GM12801 (cell line): ENCODE data around the gene PLPP1.

Source experiments
- TF ChIP-seq, protein P1 (sequence below): IDR thresholded peaks from one replicate; pipeline ENCODE4 v1.5.1; 2011; ENCODE audit warnings: control low read depth; ENCODE audit not compliant: insufficient read length; ENCODE audit errors: extremely low read depth

The PLPP1 gene

DNA sequence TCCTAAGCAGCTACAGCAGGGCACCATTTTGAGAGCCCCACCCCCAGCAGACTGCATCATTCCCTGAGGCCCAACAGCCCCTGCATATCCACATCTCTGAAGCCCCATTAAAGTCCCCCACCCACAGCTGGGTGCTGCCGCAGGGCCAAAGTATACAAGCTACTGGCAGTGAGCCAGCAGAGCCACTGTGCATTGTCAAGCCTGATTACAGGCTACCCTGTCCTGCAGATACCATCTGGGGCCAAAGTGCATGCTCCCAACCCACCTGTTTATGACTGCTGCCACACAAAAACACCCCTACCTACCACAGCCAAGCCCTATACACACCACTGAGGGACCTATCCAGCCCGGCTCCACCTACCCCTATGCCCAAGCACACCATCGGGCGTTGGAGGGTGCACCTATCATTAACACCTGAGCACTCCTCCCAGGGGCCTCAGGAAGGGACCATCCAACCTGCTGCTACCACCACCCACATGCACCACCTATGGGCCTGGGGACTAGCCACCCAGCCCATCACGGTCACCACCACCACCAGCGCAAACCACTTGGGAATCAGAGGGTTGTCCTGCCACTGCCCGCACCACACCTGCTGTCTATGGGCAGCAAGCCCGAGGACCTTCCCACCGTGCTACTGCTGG, 105.0 kb downstream of the PLPP1 start:
- TF ChIP-seq, protein P1, sequence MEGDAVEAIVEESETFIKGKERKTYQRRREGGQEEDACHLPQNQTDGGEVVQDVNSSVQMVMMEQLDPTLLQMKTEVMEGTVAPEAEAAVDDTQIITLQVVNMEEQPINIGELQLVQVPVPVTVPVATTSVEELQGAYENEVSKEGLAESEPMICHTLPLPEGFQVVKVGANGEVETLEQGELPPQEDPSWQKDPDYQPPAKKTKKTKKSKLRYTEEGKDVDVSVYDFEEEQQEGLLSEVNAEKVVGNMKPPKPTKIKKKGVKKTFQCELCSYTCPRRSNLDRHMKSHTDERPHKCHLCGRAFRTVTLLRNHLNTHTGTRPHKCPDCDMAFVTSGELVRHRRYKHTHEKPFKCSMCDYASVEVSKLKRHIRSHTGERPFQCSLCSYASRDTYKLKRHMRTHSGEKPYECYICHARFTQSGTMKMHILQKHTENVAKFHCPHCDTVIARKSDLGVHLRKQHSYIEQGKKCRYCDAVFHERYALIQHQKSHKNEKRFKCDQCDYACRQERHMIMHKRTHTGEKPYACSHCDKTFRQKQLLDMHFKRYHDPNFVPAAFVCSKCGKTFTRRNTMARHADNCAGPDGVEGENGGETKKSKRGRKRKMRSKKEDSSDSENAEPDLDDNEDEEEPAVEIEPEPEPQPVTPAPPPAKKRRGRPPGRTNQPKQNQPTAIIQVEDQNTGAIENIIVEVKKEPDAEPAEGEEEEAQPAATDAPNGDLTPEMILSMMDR, result no peak

DNA sequence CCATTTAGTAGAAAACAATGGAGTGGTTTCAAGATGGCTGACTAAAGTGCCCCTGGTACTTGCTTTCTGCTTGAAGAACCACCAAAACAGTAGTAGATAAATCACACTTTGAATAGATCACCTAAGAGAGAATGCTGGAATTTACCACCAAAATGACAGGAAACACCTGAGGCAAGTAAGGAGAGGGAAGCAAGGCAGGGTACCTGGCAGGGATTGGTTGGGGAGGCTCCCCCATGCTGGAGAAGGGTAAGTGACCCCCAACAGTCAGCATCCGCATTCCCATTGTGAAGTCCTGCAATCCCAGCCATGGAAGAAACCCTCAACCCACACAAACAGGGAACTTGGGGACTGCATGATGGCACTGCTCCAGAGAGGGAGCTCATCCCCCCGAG, 105.5 kb downstream of the PLPP1 start:
- TF ChIP-seq, protein P1, result no peak

DNA sequence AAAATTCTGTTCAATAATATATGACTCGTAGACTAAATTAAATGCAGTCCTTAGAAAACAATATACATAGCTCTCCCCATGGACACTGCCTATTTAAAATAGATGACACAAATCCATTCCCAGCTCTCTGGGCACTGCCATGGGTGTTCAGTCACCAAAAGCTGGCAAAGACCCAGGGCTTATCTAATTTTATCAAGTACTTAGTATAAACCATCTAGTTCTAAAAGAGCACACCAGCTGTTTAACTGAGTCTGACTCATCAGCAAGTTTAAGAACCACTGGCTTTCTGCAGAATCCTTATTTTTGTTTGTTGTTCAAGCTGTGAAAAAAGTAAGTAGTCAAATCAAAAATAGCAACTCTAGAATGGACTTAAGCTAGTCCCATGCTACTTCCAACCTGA, 107.6 kb downstream of the PLPP1 start:
- TF ChIP-seq, protein P1, result no peak

DNA sequence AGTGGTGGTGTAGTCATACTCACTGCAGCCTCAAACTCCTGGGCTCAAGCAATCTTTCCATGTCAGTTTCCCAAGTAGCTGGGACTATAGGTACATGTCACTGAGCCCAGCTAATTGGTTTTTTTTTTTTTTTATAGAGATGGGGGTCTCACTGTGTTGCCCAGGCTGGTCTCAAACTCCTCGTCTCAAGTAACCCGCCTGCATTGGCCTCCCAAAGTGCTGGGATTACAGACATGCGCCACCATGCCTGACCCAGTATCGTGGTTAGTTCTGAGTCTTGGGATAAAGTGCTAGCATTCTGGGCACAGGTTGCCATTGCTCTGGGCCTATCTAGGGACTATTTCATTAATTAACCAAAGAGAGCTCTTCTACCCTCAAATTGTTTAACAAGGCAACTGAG, 108.3 kb downstream of the PLPP1 start:
- TF ChIP-seq, protein P1, result no peak

DNA sequence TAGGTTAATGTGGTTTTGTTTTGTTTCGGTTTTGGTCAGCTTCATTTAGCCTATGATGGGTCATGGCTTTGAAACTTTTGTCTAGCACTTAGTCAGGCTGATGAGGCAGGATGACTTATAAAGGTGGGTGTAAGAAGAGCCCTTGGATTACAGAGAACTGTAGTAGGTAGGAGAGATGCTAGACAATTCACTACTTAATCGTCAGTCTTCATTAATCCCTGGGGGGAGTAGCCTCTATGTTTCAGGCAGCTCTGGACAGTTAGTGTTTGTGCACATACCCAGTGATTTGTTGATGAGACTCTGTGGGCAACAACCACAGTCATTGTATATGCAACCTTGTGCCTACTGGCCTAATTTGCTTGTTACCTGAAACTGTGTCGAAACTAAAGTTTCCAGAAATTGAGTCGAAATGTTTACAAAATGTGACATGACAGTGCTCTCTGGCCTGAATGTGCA, 113.7 kb downstream of the PLPP1 start:
- TF ChIP-seq, protein P1, result no peak

DNA sequence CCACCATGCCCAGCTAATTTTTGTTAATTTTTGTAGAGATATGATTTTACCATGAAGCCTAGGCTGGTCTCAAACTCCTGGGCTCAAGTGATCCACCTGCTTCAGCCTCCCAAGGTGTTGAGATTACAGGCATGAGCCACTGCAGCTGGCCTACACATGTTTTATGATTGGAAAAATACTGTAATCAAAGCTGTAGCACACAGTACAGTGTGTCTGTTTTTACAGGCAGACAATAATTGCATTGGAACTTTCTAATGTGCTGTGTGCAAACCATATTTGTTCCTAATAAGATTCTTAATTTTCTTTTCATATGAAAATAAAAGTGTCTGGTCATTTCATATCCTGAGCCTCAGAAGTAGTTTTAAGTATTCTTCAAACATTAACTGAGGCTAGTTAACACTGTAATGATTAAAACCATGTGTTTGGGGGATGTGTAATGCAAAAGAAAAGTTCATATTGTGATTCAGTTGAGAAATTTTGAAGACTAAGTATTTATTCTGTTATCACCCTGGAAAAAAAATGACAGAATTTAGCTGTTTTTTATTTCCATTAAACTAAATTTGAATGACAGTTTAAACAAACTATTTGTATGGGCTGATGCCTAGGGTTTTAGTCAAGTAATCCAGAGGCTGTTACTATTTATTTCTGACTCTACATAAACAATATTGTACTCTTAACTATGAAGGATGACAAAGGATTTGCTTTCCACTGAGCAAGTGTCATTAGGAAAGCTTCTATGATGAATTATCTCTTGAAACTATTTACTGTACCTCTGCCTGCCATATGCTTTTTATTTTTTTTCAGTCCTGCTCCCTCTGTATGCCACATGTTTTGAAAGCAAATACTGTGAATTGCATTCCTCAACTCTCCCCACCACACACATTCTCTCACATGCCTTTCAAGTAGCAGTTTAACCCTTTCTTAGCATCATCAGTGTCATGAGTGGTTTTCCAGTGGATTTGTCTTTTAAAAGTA, 115.5 kb downstream of the PLPP1 start:
- TF ChIP-seq, protein P1, result no peak

DNA sequence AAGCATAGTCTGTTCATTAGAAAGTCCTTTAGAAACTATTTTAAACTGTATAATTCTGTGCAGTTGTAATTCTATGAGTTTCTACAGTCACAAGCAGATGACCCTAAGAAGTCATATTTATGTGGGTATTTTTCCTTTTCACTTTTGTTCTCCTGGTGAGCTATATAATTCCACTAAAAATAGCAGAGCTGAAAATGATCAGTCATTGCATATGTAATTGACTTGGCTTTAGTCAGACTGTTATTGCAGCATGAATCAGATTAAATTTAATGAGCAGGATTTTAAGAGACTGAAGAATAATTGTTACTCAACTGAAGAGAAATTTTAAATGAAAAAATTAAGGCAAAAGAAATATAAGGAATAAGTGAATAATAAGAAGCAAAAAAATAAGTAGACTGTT, 118.5 kb downstream of the PLPP1 start:
- TF ChIP-seq, protein P1, result no peak
